NOMO-1 treated with dmso at 0.1 percent for 144 hours (cell line): ENCODE measurements around the gene ADCY10.
"Not testable (repeated sequence)": the region's sequence is repeated elsewhere in the genome, so short reads cannot be mapped to it uniquely, and the experiment has no call there.

Source experiments
- DNase-seq: peaks from one replicate; lab custom pipeline; 2025; ENCODE audit not compliant: unreplicated experiment; lab: John Stamatoyannopoulos, UW

Gene ADCY10

GRCh38 chr1:167820684-167821355 lies 93.1 kb downstream of the ADCY10 start:
- no peak for DNase-seq

- peak; percentile 7 for DNase-seq
Measured at GRCh38 chr1:167819849-167820683, 93.9 kb downstream of the ADCY10 start.

- no peak for DNase-seq
Measured at GRCh38 chr1:167815650-167816049, 98.3 kb downstream of the ADCY10 start.

- no peak for DNase-seq
Measured at GRCh38 chr1:167812972-167813371, 101.0 kb downstream of the ADCY10 start.

- no peak for DNase-seq
Measured at GRCh38 chr1:167808690-167809089, 105.2 kb downstream of the ADCY10 start.

GRCh38 chr1:167808104-167808503 lies 105.8 kb downstream of the ADCY10 start:
- DNase-seq = no peak

- not testable (repeated sequence) for DNase-seq
Measured at GRCh38 chr1:167806676-167807075, 107.3 kb downstream of the ADCY10 start.

- not testable (repeated sequence) for DNase-seq
Measured at GRCh38 chr1:167806235-167806634, 107.7 kb downstream of the ADCY10 start.

- no peak for DNase-seq
Measured at GRCh38 chr1:167805041-167805556, 108.8 kb downstream of the ADCY10 start.

GRCh38 chr1:167803358-167804207 lies 110.4 kb downstream of the ADCY10 start:
- peak; percentile 87 for DNase-seq

GRCh38 chr1:167802235-167802634 lies 111.7 kb downstream of the ADCY10 start:
- no peak for DNase-seq

GRCh38 chr1:167800251-167800650 lies 113.7 kb downstream of the ADCY10 start:
- DNase-seq = no peak

- no peak for DNase-seq
Measured at GRCh38 chr1:167799747-167800146, 114.2 kb downstream of the ADCY10 start.

GRCh38 chr1:167798952-167799351 lies 115.0 kb downstream of the ADCY10 start:
- no peak for DNase-seq

- DNase-seq = peak; percentile 69
Measured at GRCh38 chr1:167797015-167797414, 116.9 kb downstream of the ADCY10 start.

GRCh38 chr1:167795810-167796740 lies 117.9 kb downstream of the ADCY10 start:
- DNase-seq = no peak

- DNase-seq = no peak
Measured at GRCh38 chr1:167794043-167794442, 119.9 kb downstream of the ADCY10 start.

GRCh38 chr1:167792188-167792565 lies 121.8 kb downstream of the ADCY10 start:
- DNase-seq = no peak

- DNase-seq = peak; percentile 8
Measured at GRCh38 chr1:167791281-167792187, 122.4 kb downstream of the ADCY10 start.
